Omental fat pad (tissue), 4 donors: ENCODE results near the gene SLC19A1. TPM values are rescaled to one million over a fixed set of nuclear protein-coding genes. Genes with fewer than 3 reads are reported as not detected.

Experiments used
- ATAC-seq: fragments of 150-250 bp; one replicate; pipeline ENCODE4 v1.9.1; 2016; ENCODE audit warnings: mild to moderate bottlenecking, moderate library complexity; ENCODE audit not compliant: low FRiP score
- DNase-seq: peaks from one replicate; pipeline ENCODE4 v3.0.0-alpha.2; 2019; ENCODE audit warnings: low spot score
- CTCF ChIP-seq, 3 donors: fragments of 450-650 bp; IDR thresholded peaks; one replicate each; pipeline ENCODE4 v1.5.1; 2016 to 2017; ENCODE audit warnings: antibody characterized with exemption in 3 of 3, mild to moderate bottlenecking in 3 of 3, moderate library complexity in 2 of 3
- total RNA-seq, 4 donors: library from RNA; depleted of rRNA; stranded (reverse); fragments of >200 nt; gene quantifications; one replicate each; pipeline ENCODE4 v1.1.0, GENCODE V29; 2016

The SLC19A1 gene
- total RNA-seq, 4 donors from 2014 or later, result 5.8 to 18.6 (median 14.6) TPM

GRCh38 chr21:45453308-45453950 lies 88.8 kb downstream of the SLC19A1 start:
- ATAC-seq (no peak), DNase-seq (no peak)
- TF ChIP-seq CTCF (IDR thresholded peaks at IDR 0.05), result no peak

GRCh38 chr21:45452696-45453307 lies 89.4 kb downstream of the SLC19A1 start:
- ATAC-seq, result no peak
- TF ChIP-seq CTCF (IDR thresholded peaks at IDR 0.05), result no peak

GRCh38 chr21:45451771-45452182 lies 90.5 kb downstream of the SLC19A1 start:
- TF ChIP-seq CTCF (IDR thresholded peaks at IDR 0.05), result no peak
- ATAC-seq, result no peak
- DNase-seq, result no peak

More at GRCh38 chr21:45452696-45453307, 89.4 kb downstream of the SLC19A1 start:
- DNase-seq, result no peak

- ATAC-seq, result no peak
- DNase-seq, result no peak
- TF ChIP-seq CTCF (IDR thresholded peaks at IDR 0.05), result no peak
These were observed 91.0 kb downstream of the SLC19A1 start for GRCh38 chr21:45451091-45451740.

- TF ChIP-seq CTCF (IDR thresholded peaks at IDR 0.05), result no peak
- ATAC-seq, result no peak
- no peak for DNase-seq
These were observed 91.7 kb downstream of the SLC19A1 start for GRCh38 chr21:45450423-45451090.

GRCh38 chr21:45449658-45450422 lies 92.4 kb downstream of the SLC19A1 start:
- TF ChIP-seq CTCF (IDR thresholded peaks at IDR 0.05), result no peak
- peak; percentile 15 for ATAC-seq
- DNase-seq, result no peak
